ENCODE results near the gene BCAP31.
"Not testable (repeated sequence)": the region's sequence is repeated elsewhere in the genome, so short reads cannot be mapped to it uniquely, and the experiment has no call there.

The BCAP31 gene

DNA sequence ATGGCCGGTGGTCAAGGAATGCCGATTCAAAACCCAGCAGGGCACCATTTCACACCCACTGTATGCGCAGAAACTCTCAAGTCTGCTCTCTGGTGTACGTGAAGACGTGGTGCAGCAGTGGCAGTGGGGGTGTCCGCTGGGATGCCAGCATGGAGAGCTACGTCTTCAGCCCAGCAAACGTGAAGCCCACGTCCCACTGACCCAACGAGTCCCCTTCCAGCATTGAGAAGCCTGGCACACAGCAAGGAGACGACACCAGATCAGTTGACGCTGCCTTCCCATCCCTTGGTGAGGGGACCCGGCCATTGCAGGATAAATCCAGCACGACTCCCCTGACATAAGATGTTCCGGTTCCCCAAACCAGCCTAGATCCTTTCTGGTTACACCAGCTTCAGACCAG, 37.7 kb upstream of the BCAP31 start:
- no peak for DNase-seq (ENCODE audit: low read depth)
- TF ChIP-seq, protein P1, sequence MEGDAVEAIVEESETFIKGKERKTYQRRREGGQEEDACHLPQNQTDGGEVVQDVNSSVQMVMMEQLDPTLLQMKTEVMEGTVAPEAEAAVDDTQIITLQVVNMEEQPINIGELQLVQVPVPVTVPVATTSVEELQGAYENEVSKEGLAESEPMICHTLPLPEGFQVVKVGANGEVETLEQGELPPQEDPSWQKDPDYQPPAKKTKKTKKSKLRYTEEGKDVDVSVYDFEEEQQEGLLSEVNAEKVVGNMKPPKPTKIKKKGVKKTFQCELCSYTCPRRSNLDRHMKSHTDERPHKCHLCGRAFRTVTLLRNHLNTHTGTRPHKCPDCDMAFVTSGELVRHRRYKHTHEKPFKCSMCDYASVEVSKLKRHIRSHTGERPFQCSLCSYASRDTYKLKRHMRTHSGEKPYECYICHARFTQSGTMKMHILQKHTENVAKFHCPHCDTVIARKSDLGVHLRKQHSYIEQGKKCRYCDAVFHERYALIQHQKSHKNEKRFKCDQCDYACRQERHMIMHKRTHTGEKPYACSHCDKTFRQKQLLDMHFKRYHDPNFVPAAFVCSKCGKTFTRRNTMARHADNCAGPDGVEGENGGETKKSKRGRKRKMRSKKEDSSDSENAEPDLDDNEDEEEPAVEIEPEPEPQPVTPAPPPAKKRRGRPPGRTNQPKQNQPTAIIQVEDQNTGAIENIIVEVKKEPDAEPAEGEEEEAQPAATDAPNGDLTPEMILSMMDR (IDR thresholded peaks at IDR 0.05; ENCODE audit: insufficient read depth, low read depth, low read length, missing control alignments) = no peak
- H3K4me3 ChIP-seq (ENCODE audit: low read length) = no peak overlapping the region

DNA sequence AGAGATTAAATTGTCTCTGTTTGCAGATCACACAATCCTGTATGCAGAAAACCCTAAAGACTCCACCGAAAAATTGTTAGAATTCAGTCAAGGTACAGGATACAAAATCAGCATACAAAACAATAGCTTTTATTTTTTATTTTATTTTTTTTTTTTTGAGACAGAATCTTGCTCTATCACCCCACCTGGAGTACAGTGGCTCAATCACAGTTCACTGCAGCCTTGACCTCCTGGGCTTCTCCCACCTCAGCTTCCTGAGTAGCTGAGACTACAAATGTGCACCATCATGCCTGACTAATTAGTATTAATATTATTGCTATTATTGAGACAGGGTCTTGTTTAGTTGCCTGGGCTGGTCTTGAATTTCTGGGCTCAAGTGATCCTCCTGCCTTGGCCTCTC, 30.9 kb upstream of the BCAP31 start:
- TF ChIP-seq, protein P1 (IDR thresholded peaks at IDR 0.05; ENCODE audit: insufficient read depth, low read depth, low read length, missing control alignments) = no peak
- DNase-seq (ENCODE audit: low read depth) = no peak
- H3K4me3 ChIP-seq (ENCODE audit: low read length) = no peak overlapping the region

DNA sequence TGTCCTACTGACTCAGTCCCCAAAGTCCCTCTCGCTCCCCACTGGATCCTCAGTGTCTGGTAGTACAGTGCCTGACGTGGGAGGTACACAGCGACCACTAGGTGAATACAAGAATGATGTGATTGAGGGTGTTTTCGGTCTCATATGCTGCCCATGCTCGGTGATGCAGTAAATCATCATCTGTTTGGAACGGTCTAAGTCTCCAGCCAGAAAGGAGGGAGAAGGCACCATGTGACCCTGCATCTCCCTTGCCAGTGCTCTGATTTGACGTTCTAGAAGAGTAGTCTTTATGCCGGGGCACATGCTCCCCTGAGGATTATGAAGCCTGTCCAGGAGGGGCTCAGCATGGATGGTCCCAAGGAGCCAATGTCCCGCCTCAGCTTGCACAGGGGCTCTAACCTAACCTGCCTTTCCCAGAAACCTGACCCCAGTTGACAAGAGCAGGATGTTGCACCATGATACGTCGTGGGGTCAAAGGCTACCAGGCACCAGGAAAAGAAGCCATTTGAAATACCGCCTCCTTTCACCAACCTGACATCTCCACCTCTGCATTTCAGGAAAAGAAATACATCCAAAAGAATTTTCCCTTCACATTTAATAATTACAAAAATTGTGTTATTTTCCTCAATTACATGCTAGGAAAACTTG, 26.1 kb upstream of the BCAP31 start:
- no peak for DNase-seq (ENCODE audit: low read depth)
- no peak overlapping the region for H3K4me3 ChIP-seq (ENCODE audit: low read length)
- TF ChIP-seq, protein P1 (IDR thresholded peaks at IDR 0.05; ENCODE audit: insufficient read depth, low read depth, low read length, missing control alignments) = no peak

DNA sequence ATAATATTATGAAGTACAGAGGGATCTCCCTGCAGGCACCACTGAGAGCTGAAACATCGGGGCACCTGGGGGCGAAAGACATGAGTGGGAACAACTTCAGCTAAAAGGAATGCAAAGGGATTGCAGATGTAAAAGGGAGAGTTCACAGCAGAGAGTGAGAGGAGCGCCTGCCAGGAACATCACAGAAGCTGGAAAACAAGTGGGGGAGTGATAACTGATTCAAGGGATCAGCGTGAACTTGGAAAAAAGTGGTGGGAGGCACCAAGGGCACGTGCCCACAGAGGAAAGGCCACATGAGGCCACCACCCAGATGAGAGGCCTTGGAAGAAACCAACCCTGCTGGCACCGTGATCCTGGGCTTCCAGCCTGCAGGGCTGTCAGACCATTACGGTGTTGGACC, 24.8 kb upstream of the BCAP31 start:
- DNase-seq (ENCODE audit: low read depth); H3K4me3 ChIP-seq (ENCODE audit: low read length): not testable (repeated sequence)

DNA sequence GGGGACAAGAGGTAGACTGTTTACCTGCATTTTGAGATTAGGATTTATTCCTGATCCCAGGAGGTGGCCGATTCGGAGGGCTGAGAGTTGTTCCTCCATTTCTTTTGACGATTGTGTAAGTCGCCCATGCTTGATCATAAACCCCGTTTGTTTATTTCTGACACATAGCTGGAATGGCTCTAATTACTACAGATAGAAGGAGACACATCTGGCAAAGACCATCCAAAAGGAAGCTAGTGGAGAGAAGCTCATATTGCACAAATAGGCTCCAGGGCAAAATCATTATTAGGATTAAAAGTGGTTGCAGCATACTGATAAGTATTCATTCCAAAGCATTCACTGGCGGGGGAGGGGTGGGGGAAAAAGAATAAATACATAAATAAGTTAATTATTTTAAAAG, 22.8 kb upstream of the BCAP31 start:
- not testable (repeated sequence) for DNase-seq (ENCODE audit: low read depth); H3K4me3 ChIP-seq (ENCODE audit: low read length)

DNA sequence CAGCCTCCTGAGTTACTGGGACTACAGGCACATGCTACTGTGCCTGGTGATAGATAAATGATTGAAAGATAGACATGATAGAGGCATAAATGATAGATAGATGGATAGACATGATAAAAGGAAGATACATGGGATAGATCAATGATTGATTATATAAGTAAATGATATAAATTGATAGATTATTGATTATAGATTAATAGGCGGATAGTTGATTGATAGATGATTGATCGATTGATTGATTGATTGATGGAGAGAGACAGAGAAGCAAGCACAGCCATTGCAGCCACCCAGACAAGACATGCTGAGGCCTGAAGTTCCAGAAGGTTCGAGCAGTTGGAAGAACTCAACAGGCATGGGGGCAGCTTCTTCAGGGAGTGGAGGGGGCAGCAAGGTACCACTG, 22.2 kb upstream of the BCAP31 start:
- H3K4me3 ChIP-seq (ENCODE audit: low read length) = no peak overlapping the region
- DNase-seq (ENCODE audit: low read depth) = no peak
- TF ChIP-seq, protein P1 (IDR thresholded peaks at IDR 0.05; ENCODE audit: insufficient read depth, low read depth, low read length, missing control alignments) = no peak

DNA sequence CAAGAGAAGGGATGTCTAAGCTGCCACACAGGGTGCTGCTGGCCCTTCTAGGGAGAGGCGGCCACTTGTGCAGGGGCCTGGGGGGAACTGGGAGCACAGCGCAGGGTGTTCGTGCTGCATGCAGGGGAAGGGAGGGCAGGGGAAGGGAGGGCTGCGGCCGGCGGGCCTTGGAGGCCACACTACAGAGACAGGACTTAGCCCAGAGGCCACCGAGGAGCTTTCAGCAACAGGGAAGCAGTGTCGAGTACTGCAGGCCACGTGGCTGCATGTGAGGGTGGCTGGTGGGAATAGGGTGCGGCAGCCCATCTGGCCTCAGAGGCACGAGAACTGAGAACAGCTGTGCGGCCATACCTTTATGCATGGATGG, 20.9 kb upstream of the BCAP31 start:
- not testable (repeated sequence) for DNase-seq (ENCODE audit: low read depth); H3K4me3 ChIP-seq (ENCODE audit: low read length)

DNA sequence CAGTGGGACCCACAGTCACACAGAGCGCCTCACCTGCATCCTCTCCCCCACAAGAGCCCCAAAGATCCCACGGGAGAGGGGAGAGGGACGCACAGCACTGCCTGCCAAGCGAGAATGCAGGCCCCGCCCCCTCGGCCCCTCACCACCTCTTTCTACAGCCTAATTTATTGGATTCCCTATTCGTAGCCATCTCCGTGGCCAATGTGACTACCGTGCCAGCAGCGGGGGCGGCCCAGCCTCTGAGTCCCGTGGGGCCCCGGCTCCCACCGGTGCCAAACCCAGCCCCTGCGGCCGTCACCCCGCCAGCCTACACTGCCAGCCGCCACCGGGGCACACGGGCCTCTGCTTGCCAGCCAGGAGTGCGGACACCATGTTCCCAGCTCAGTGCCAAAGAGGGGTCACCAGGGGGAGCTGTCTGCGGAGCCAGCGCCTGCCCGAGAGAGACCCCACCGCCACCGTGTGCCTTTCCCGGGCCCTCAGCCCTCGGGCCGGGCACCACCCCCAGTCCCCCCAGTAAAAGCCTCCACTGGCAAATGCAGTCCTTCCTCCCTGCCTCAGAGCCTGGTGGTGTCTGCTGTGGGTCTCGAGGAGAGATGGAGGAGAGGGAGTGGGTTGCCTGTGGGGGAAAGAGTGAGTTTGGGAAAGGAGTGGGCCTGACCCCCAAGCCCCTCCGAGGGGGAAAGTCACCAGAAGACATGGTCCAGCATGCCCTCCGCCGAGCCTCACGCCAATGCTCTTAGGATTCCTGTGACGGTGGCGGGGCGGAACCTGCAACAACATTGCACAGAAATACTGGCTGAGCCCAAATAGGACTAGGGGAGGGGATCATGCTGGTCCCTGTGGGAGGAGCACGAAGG, 20.3 kb upstream of the BCAP31 start:
- TF ChIP-seq, protein P1 (IDR thresholded peaks at IDR 0.05; ENCODE audit: insufficient read depth, low read depth, low read length, missing control alignments) = no peak
- no peak for DNase-seq (ENCODE audit: low read depth)
- H3K4me3 ChIP-seq (ENCODE audit: low read length) = no peak overlapping the region

DNA sequence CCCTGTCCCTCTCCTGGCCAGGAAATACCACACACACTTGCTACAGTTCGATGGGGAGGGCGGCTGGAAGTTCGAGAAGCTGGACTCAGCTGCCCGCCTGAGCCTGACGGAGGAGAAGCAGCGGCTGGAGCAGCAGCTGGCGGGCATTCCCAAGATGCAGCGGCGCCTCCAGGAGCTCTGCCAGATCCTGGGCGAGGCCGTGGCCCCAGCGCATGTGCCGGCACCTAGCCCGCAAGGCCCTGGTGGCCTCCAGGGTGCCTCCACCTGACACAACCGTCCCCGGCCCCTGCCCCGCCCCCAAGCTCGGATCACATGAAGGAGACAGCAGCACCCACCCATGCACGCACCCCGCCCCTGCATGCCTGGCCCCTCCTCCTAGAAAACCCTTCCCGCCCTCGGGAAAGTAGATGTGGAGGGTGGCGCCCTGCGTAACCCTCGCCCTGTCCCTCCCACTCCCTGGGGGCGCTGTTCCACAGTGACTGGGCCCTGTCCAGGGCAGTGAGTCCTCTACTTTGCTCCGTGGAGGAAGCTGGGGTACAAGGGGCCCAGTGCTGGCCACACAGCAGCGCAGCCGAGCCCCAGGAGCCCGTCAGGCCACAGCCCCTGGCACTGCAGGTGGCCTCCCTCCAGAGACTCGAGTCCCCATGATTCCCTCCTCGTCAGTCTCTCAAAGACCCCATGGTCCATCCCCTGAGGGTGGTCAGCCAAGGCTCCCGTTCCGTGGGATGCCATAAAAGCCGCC, 19.5 kb upstream of the BCAP31 start:
- not testable (repeated sequence) for DNase-seq (ENCODE audit: low read depth); H3K4me3 ChIP-seq (ENCODE audit: low read length)

DNA sequence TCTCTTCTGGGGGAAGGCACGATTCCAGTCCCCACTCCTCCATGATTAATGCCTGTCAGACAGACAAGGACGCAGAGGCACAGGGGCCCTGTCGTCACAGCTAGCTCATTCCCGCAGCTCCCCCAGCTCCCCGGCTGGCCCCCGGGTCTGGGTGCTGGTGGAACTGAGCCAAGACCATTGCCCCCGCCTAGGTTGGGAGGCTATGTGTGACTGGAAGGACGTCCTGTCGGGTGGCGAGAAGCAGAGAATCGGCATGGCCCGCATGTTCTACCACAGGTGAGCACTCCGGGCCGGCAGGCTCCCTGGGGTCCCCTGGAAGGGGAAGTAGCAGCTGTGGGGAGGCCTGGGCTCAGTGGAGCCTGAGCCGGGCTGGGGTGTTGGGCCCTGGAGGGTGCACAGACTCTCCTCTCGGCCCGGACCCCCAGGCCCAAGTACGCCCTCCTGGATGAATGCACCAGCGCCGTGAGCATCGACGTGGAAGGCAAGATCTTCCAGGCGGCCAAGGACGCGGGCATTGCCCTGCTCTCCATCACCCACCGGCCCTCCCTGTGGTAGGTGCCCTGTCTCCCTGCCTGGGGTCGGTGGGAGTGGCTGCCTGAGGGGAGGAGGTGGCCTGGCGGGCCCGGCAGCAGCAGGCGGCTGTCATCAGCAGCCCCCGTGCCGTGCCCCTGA, 18.7 kb upstream of the BCAP31 start:
- DNase-seq (ENCODE audit: low read depth); H3K4me3 ChIP-seq (ENCODE audit: low read length): not testable (repeated sequence)

DNA sequence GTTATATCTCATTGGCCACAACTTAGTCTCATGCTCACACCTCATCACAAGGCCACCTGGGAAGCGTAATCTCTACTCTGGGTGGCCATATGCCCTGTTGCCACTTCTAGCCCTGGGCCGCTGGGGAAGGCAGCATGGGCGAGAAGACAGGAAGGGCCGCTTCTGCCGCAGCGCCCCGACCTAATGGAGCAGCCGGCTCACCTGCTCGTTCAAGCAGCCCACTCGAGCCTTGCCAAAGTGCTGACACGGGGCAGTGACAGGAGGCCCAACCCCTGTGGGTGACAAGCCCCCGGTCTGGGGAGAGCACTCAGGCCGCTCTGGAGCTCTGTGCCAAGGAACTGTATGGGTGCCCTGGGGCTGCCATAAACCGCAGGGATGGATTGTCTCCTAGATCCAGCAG, 17.9 kb upstream of the BCAP31 start:
- H3K4me3 ChIP-seq (ENCODE audit: low read length); DNase-seq (ENCODE audit: low read depth): not testable (repeated sequence)

All from epithelial cell of esophagus (primary cell).